ENCODE data around the gene PAQR4.

The PAQR4 gene

GRCh38 chr16:3022684-3023414 is 53.7 kb downstream of the PAQR4 start:
- FAIRE-seq = peak; percentile 56
- no peak for DNase-seq (ENCODE audit: insufficient read length)
- TF ChIP-seq TAF1 (IDR thresholded peaks at IDR 0.05; ENCODE audit: borderline replicate concordance, low read depth, low read length) (no peak), POLR2A (IDR thresholded peaks at IDR 0.05; ENCODE audit: low read depth, low read length) (no peak), POLR2AphosphoS5 (IDR thresholded peaks at IDR 0.05; ENCODE audit: low read depth, low read length) (no peak)
